B cell (primary cell): Measurements from ENCODE around the gene ANKHD1. TPM values are rescaled to one million over a fixed set of nuclear protein-coding genes. Genes with fewer than 3 reads are reported as not detected.
A peak's percentile ranks its signal among the peaks of the same experiment; 100 is the strongest.

ENCODE experiments used
- ATAC-seq: fragments of 200-7000 bp; cut with Tn5 transposase; one replicate; pipeline ENCODE4 v1.10.0; 2021; ENCODE audit warnings: low read depth, mild to moderate bottlenecking, moderate number of reproducible peaks, moderate library complexity
- CTCF ChIA-PET: fragments of 350-600 bp; sonication (Branson Sonifier 250); formaldehyde crosslinking; loops from one replicate; lab custom pipeline; 2021; ENCODE audit warnings: antibody characterized with exemption, inconsistent platforms; lab: Charles Lee
- POLR2A ChIA-PET: fragments of 350-600 bp; sonication (Branson Sonifier 250); formaldehyde crosslinking; loops from one replicate; lab custom pipeline; 2021; ENCODE audit warnings: antibody characterized with exemption; lab: Charles Lee
- DNase-seq: peaks from one replicate; pipeline ENCODE4 v3.0.0; 2013
- H2AFZ ChIP-seq: 2 replicates; pipeline ENCODE4 v1.6.1; 2012; ENCODE audit warnings: mild to moderate bottlenecking, low read depth, low read length; ENCODE audit not compliant: insufficient read depth, poor library complexity, severe bottlenecking
- H3K27ac ChIP-seq, 2 donors: 1 replicate in 1 of 2; 2 replicates in 1 of 2; pipeline ENCODE4 v1.5.1; 2012 to 2013; ENCODE audit warnings: low read length in 2 of 2, mild to moderate bottlenecking in 2 of 2, moderate library complexity in 1 of 2
- H3K27me3 ChIP-seq, 4 experiments: fragments of 200-600 bp in 1 of 4; sonication (generic) in 1 of 4; replicated peaks in 1 of 4; 1 replicate in 2 of 4; 2 replicates in 2 of 4; pipeline versions ENCODE4 v1.6.1 to v1.7.0; 2013 to 2016; ENCODE audit warnings: low read length in 3 of 4, mild to moderate bottlenecking in 2 of 4, mixed read lengths in 1 of 4, moderate library complexity in 1 of 4; ENCODE audit not compliant: insufficient read depth in 4 of 4, control insufficient read depth in 3 of 4; ENCODE audit errors: control extremely low read depth in 1 of 4
- H3K36me3 ChIP-seq, 2 experiments: replicated peaks in 1 of 2; 1 replicate in 1 of 2; 2 replicates in 1 of 2; pipeline versions ENCODE4 v1.6.1 to v1.7.1; 2013; ENCODE audit warnings: low read length in 1 of 2; ENCODE audit not compliant: insufficient read depth in 2 of 2, control insufficient read depth in 1 of 2; ENCODE audit errors: control extremely low read depth in 1 of 2, extremely low read depth in 1 of 2
- H3K4me1 ChIP-seq, 2 donors: fragments of 200-600 bp in 1 of 2; sonication (generic) in 1 of 2; 1 replicate in 1 of 2; 2 replicates in 1 of 2; pipeline versions ENCODE4 v1.5.1 to v1.6.1; 2013 to 2017; ENCODE audit warnings: low read length in 2 of 2; ENCODE audit not compliant: control insufficient read depth in 2 of 2, insufficient read depth in 2 of 2
- H3K4me2 ChIP-seq: replicated peaks from 2 replicates; pipeline ENCODE3; 2012; ENCODE audit warnings: mild to moderate bottlenecking, low read depth, low read length; ENCODE audit not compliant: poor library complexity, severe bottlenecking
- H3K4me3 ChIP-seq, 5 experiments: fragments of 200-600 bp in 1 of 5; sonication (generic) in 1 of 5; 1 replicate in 3 of 5; 2 replicates in 2 of 5; pipeline versions ENCODE4 v1.5.1 to v1.7.0; 2011 to 2016; ENCODE audit warnings: low read length in 4 of 5, mild to moderate bottlenecking in 4 of 5, low read depth in 2 of 5, control low read depth in 1 of 5, moderate library complexity in 1 of 5; ENCODE audit not compliant: insufficient read depth in 1 of 5; ENCODE audit errors: control extremely low read depth in 1 of 5, extremely low read depth in 1 of 5
- H3K79me2 ChIP-seq: fragments of 200-600 bp; sonication (generic); one replicate; pipeline ENCODE4 v1.6.0; 2016; ENCODE audit warnings: low read length; ENCODE audit not compliant: control insufficient read depth, insufficient read depth
- H3K9ac ChIP-seq: fragments of 200-600 bp; sonication (generic); 2 replicates; pipeline ENCODE4 v1.6.1; 2017; ENCODE audit warnings: mild to moderate bottlenecking, low read length, moderate library complexity
- H3K9me3 ChIP-seq, 3 donors: one replicate each; pipeline versions ENCODE4 v1.6.1 to v1.7.1; 2013; ENCODE audit warnings: low read length in 2 of 3; ENCODE audit not compliant: control insufficient read depth in 2 of 3, insufficient read depth in 1 of 3; ENCODE audit errors: control extremely low read depth in 1 of 3
- H4K20me1 ChIP-seq: 2 replicates; pipeline ENCODE4 v1.6.0; 2012; ENCODE audit warnings: mild to moderate bottlenecking, low read length; ENCODE audit not compliant: insufficient read depth, control insufficient read depth, poor library complexity, severe bottlenecking
- H3K27ac Mint-ChIP-seq: one replicate; pipeline ENCODE4 v1.8.0; 2021; ENCODE audit warnings: mixed read lengths
- H3K27me3 Mint-ChIP-seq: one replicate; pipeline ENCODE4 v1.8.0; 2021; ENCODE audit warnings: mixed read lengths
- H3K4me1 Mint-ChIP-seq: one replicate; pipeline ENCODE4 v1.8.0; 2021; ENCODE audit warnings: mixed read lengths
- H3K4me3 Mint-ChIP-seq: one replicate; pipeline ENCODE4 v1.8.0; 2021; ENCODE audit warnings: mixed read lengths
- H3K9me3 Mint-ChIP-seq: one replicate; pipeline ENCODE4 v1.8.0; 2022; ENCODE audit warnings: mixed read lengths; ENCODE audit not compliant: insufficient read depth
- EZH2 ChIP-seq: IDR thresholded peaks from 2 replicates; pipeline ENCODE4 v1.6.1; 2012; ENCODE audit warnings: borderline replicate concordance, low read depth, mild to moderate bottlenecking, moderate library complexity, low read length; ENCODE audit not compliant: insufficient read depth, poor library complexity, severe bottlenecking
- WGBS: methylation state at CpG from one replicate; pipeline ENCODE4 v1.1.5; 2013; ENCODE audit warnings: missing lambda C conversion rate; ENCODE audit not compliant: insufficient coverage; 5-methylcytosine and 5-hydroxymethylcytosine counted together
- intact Hi-C: fragments of 100-400 bp; cut with micrococcal nuclease; formaldehyde crosslinking; loops from one replicate; pipeline ENCODE4 v1.10.0; 2022
- polyA plus RNA-seq: library from polyadenylated mRNA; depleted of rRNA; stranded (reverse); fragments of >200 nt; gene quantifications from 2 replicates; pipeline ENCODE4 v1.2.3, GENCODE V29; 2012
- total RNA-seq, 2 donors: library from RNA; stranded (reverse); fragments of 120-200 nt in 1 of 2; gene quantifications; 1 replicate in 1 of 2; 2 replicates in 1 of 2; pipeline versions ENCODE4 v1.2.3 to v1.2.4, GENCODE V29; 2013 to 2022
- TF ChIP-seq, protein P1 (sequence below): fragments of 200-600 bp; IDR thresholded peaks from one replicate; pipeline ENCODE4 v1.8.0; 2022; ENCODE audit warnings: antibody characterized with exemption, mild to moderate bottlenecking

Gene ANKHD1
- total and polyA plus RNA-seq, 2 donors (not counting 1 experiment from before 2014, with no cell fraction given), result 96.3 to 246 TPM

DNA sequence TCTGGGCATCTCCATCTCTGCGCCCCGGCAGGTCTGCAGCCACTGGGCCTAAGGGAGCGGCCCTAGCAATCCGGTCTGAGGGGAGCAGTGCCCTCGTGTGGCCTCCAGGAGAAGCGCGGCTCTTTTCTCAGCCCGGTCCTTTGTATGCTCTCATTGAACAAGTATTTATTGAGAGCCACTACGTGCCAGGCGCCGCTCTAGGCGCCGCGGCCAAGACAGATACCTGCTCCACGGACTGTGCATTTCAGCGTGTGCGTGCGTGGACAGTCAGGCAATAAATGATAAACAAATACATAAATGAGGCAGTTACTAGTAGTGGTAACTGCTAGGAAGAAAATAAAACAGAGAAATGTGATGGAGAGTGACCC is 43.9 kb upstream of the ANKHD1 start:
- Histone ChIP-seq H4K20me1 (no peaks in the 10 kb centered on the region), H3K36me3 (no peaks in the 10 kb centered on the region), H2AFZ (peak overlapping the region; percentile 71), H3K79me2 (no peaks in the 10 kb centered on the region), H3K4me1 (peaks cover 6 to 12% of the 10 kb centered on the region in 2 donors), H3K27me3 (no peaks in the 10 kb centered on the region), H3K4me3 (peak overlapping the region in 1 of 5 experiments; percentile 18), H3K27ac (no peak overlapping the region), H3K9ac (peak overlapping the region; percentile 42), H3K4me2 (peak overlapping the region; percentile 69), H3K9me3 (no peaks in the 10 kb centered on the region)
- Mint-ChIP-seq H3K9me3 (no peaks in the 10 kb centered on the region), H3K4me1 (peaks cover 6% of the 10 kb centered on the region), H3K4me3 (peak overlapping the region; percentile 46), H3K27ac (no peak overlapping the region), H3K27me3 (peaks cover 8% of the 10 kb centered on the region)
- TF ChIP-seq EZH2, result no peak
- TF ChIP-seq, protein P1, sequence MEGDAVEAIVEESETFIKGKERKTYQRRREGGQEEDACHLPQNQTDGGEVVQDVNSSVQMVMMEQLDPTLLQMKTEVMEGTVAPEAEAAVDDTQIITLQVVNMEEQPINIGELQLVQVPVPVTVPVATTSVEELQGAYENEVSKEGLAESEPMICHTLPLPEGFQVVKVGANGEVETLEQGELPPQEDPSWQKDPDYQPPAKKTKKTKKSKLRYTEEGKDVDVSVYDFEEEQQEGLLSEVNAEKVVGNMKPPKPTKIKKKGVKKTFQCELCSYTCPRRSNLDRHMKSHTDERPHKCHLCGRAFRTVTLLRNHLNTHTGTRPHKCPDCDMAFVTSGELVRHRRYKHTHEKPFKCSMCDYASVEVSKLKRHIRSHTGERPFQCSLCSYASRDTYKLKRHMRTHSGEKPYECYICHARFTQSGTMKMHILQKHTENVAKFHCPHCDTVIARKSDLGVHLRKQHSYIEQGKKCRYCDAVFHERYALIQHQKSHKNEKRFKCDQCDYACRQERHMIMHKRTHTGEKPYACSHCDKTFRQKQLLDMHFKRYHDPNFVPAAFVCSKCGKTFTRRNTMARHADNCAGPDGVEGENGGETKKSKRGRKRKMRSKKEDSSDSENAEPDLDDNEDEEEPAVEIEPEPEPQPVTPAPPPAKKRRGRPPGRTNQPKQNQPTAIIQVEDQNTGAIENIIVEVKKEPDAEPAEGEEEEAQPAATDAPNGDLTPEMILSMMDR, result peak; percentile 86
- 3% methylated on average over 7 of the region's 18 CpGs for WGBS
- intact Hi-C loops, result loop anchor here (1.0 kb wide), 3 partner anchors 11 to 117 kb away; partner anchors contain the start of gene HBEGF
- ATAC-seq (peak; percentile 99), DNase-seq (peak; percentile 83)
- ChIA-PET CTCF (interaction anchor here (0.7 to 7.7 kb wide), 6 partner anchors 8 to 964 kb away, joined by 3 to 117 read pairs (median 6); partner anchors contain the start of gene HBEGF), POLR2A (no interaction called here)

DNA sequence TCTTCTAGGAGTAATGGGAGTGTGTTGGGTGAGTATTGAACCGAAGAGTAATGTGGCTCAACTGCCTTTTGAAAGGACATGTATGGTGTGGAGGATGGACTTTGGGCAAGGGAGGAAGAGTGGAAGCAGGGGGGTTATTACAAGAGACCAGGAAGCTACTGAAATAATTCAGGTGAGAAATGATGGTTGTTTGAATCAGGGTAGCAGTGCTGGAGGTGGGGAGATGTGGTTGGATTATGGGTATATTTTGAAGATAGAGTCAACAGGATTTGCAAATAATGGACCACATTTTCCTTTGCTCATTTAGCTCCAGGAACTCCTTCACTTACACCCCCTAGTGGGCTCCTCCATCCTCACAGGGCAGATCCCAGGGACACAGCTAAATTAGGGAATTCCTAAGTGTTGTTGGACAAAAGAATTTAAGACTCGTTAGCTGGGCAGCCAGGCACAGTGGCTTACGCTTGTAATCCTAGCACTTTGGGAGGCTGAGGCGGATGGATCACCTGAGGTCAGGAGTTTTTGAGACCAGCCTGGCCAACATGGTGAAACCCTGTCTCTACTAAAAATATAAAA is 42.8 kb upstream of the ANKHD1 start:
- Mint-ChIP-seq H3K4me1 (peaks cover 11% of the 10 kb centered on the region), H3K27me3 (peaks cover 8% of the 10 kb centered on the region), H3K27ac (no peak overlapping the region), H3K9me3 (no peaks in the 10 kb centered on the region), H3K4me3 (no peak overlapping the region)
- no peaks in the 10 kb centered on the region for H3K79me2 ChIP-seq
- H4K20me1 ChIP-seq, result no peaks in the 10 kb centered on the region
- no peaks in the 10 kb centered on the region for H3K9me3 ChIP-seq
- H3K27me3 ChIP-seq, result no peaks in the 10 kb centered on the region
- H3K4me1 ChIP-seq, result peaks cover 10 to 20% of the 10 kb centered on the region in 2 donors
- H3K36me3 ChIP-seq, result no peaks in the 10 kb centered on the region
- H3K27ac ChIP-seq, result no peak overlapping the region
- ChIA-PET CTCF (interaction anchor here (0.5 to 7.7 kb wide), 17 partner anchors 8 to 361 kb away, joined by 3 to 117 read pairs (median 4); partner anchors contain the start of gene HBEGF), POLR2A (no interaction called here)
- H3K4me3 ChIP-seq, result no peak overlapping the region
- ATAC-seq, result no peak
- H2AFZ ChIP-seq, result no peak overlapping the region
- no peak for TF ChIP-seq EZH2
- TF ChIP-seq, protein P1, result peak; percentile 9
- no peak overlapping the region for H3K9ac ChIP-seq
- H3K4me2 ChIP-seq, result no peak overlapping the region
- no peak for DNase-seq
- intact Hi-C loops, result no loop called here
- 100% methylated on average over 4 of the region's 4 CpGs for WGBS
